GM21619 (cell line): Measurements from ENCODE around the gene UBE2G1.
A peak's percentile ranks its signal among the peaks of the same experiment; 100 is the strongest.
"Not testable (repeated sequence)": the region's sequence is repeated elsewhere in the genome, so short reads cannot be mapped to it uniquely, and the experiment has no call there.

Source experiments
- ATAC-seq: cut with Tn5 transposase; IDR thresholded peaks from one replicate; pipeline ENCODE4 v1.9.1; 2021; ENCODE audit not compliant: unreplicated experiment

UBE2G1 gene

DNA sequence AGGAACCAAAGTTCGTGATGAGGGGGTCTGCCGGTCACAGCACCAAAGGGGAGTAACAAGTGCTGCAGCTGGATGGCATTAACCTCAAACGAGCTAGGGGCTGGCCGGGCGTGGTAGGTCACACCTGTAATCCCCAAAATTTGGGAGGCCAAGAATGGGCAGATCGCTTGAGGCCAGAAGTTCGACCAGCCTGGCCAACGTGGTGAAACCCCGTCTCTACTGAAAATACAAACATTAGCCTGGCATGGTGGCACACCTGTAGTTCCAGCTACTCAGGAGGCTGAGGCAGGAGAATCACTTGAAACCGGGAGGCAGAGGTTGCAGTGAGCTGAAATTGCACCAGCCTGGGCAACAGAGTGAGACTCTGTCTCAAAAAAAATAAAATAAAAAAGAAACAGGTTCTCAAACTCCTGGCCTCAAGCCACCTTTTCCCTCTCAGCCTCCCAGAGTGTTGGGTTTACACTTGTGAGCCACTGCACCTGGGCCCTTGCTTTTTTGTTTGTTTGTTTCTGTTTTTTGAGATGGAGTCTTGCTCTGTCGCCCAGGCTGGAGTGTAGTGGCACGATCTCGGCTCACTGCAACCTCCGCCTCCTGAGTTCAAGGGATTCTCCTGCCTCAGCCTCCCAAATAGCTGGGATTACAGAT, 9.4 kb upstream of the UBE2G1 start:
- ATAC-seq, result not testable (repeated sequence)

DNA sequence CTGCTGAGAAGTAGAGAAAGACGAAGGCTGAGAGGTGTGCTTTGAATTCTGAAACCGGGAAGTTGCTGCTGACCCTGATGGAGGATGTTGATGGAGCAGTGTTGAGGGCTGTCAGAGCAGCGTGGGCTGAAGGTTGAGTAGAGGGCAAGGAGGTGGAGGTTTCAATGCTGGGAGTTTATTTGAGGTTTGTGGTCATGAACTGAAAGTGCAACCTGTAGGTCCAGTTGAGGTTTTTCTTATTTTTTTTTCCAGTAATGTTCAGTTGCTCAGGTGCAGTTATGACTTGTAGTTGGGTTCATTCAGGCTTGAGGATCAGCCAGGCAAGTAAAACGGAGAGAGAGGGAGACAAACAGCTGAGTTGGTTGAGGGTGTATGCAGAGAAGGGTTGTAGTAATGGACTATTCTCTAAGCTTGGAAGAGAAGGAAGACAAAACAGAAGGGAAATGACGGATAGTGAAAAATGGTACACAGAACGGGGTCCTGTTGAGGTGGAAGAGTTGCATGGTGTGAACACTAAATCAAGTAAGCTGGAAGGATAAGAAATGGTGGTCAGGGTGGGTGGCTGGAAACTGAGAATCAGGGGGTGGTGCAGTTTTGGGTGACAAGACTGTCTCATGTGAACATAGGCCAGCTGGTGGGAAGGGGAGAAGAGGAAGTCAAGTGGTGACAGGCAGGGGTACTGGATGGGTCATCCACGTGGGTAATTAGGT, 8.7 kb upstream of the UBE2G1 start:
- peak; percentile 75 for ATAC-seq

- no peak for ATAC-seq
These were observed 3.2 kb upstream of the UBE2G1 start for GRCh38 chr17:4369557-4370230.

- no peak for ATAC-seq
These were observed 1.9 kb upstream of the UBE2G1 start for GRCh38 chr17:4368341-4368740.

DNA sequence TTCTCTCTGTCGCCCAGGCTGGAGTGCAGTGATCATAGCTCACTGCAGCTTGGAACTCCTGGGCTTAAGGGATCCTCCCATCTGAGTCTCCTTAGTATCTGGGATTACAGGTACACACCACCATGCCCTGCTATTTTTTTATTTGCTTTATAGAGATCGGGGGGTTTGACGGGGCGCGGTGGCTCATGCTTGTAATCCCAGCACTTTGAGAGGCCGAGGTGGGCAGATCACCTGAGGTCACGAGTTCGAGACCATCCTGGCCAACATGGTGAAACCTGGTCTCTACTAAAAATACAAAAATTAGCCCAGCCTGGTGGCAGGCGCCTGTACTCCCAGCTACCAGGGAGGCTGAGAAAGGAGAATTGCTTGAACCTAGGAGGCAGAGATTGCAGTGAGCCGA, 702 bp upstream of the UBE2G1 start:
- not testable (repeated sequence) for ATAC-seq

- peak; percentile 22 for ATAC-seq
These were observed 698 bp downstream of the UBE2G1 start for GRCh38 chr17:4365628-4366326.

GRCh38 chr17:4365103-4365627, 1.3 kb downstream of the UBE2G1 start:
- ATAC-seq, result peak; percentile 44

DNA sequence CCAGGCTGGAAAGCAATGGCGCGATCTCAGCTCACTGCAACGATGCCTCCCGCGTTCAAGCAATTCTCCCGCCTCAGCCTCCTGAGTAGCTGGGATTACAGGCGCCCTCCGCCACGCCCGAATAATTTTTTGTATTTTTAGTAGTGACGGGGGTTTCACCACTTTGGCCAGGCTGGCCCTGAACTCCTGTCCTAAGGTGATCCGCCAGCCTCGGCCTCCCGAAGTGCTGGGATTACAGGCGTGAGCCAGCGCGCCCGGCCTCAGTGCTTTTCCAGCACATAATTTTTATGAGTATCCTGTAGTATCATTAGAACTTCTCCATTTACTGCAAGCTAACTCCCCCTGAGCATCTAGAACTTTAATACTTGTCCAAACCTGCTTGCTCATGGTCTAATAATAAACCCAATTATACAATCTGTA, 1.8 kb downstream of the UBE2G1 start:
- no peak for ATAC-seq

GRCh38 chr17:4362141-4362540, 4.3 kb downstream of the UBE2G1 start:
- ATAC-seq, result no peak

DNA sequence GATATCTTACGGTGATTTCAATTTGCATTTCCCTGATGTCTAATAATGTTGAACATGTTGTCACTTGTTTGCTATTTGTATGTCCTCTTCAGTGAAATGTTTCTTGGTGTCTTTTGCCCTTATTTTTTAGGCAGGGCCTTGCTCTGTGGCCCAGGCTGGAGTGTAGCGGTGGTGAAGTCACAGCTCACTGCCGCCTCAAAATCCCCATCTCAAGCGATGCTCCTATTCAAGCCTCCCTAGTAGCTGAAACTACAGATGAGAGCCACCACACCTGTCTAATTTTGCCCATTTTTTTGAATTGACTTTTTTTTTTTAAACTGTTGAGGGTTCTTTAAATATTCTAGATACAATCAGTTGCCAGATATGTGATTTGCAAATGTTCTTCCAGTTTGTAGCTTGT, 8.3 kb downstream of the UBE2G1 start:
- ATAC-seq, result no peak

- no peak for ATAC-seq
These were observed 8.8 kb downstream of the UBE2G1 start for GRCh38 chr17:4357671-4358070.

DNA sequence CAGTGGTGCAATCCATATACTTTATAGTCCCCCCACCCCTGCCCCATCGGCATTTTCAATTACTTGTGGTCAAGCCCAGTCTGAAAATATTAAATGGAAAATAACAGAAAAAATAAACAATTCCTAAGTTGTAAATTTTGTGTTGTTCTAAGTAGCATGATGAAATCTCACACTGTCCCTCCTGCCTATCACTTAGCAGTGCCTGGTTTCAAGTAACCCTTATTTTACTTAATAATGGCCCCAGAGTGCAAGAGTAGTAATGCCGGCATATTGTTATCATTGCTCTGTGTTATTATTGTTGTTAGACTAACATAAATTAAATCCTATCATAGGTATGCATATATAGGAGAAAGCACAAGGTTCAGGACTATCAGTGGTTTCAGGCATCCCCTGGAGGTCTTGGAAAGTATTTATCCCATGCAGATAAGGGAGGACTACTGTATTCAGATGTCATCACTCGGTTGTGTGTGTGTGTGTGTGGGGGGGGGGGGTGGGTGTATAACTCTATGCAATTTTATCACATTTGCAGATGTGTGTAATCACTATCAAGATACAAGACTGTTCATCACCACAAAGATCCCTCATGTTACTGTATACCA, 9.3 kb downstream of the UBE2G1 start:
- ATAC-seq, result no peak

DNA sequence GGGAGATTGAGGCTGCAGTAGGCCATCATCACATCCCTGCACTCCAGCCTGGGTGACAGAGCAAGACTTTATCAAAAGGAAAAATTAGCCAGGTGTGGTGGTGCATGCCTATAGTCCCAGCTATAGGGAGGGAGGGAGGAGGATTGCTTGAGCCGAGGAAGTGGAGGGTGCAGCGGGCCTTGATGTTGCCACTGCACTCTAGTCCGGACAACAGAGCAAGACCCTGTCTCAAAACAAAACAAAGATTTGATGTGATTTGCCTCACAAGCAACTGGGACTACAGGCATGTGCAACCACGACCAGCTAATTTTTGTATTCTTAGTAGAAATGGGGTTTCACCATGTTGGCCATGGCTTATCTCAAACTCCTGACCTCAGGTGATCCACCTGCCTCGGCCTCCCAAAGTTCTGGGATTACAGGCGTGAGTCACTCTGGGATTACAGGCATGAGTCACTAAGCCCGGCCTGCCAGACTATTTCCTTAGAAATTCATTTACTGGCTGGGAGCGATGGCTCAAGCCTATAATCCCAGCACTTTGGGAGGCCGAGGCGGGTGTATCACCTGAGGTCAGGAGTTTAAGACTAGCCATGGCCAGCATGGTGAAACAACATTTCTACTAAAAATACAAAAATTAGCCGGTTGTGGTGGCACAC, 11.5 kb downstream of the UBE2G1 start:
- ATAC-seq, result no peak

DNA sequence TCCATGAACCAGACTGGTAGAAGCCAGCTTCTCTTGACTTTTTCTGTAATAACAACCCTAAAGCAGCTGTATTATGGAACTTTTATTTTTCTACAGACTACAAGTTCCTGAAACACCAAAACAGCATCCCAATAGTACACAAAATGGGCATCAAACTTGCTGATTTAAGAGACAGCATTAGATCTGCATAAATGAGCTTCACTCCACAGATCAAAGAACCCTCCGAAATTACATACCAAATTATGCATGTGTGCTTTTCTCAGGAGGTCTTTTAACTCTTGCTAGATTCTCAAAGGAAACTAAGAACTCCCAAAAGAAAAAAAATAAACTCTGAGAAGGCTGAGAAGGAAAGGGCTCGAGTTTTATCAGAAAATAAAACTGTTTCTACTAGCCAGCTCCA, 12.3 kb downstream of the UBE2G1 start:
- no peak for ATAC-seq

- not testable (repeated sequence) for ATAC-seq
These were observed 16.3 kb downstream of the UBE2G1 start for GRCh38 chr17:4350214-4350613.

DNA sequence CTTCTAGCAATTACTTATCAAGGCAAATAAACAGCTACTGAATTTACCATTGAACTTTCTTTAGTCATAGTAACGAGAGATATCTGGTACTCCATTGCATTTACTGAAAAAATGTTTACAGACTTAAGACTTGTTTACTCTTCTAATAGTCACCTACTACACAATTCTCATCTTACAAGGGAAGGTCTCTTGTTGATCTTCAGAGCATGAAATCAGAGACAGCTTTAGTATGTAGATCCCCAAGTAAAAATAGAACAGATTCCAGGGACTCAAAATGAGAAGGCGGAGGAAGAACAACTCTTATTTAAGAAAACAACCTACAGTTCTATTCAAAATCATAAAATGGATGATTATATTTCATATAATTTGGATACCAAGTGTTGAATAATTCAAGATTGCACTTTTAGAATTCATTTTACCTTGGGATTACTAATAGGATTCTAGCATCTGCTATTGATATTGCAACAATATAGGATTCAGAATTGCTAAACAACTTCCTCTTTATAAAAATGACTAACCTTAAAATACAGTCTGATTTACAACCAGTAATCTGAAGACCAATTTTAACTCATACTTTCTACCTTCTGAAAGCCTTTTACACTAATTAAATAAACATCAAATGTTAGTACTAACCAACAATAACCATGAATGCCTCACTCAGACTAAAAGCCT, 20.8 kb downstream of the UBE2G1 start:
- ATAC-seq, result no peak

GRCh38 chr17:4344926-4345325, 21.5 kb downstream of the UBE2G1 start:
- no peak for ATAC-seq

GRCh38 chr17:4342535-4342934, 23.9 kb downstream of the UBE2G1 start:
- ATAC-seq, result no peak

- ATAC-seq, result no peak
These were observed 24.9 kb downstream of the UBE2G1 start for GRCh38 chr17:4341616-4341977.
